Kidney epithelial cell (primary cell): ENCODE results near the gene SGMS1. TPM values are rescaled to one million over a fixed set of nuclear protein-coding genes. Genes with fewer than 3 reads are reported as not detected.

ENCODE experiments used
- DNase-seq: peaks from one replicate; pipeline ENCODE4 v3.0.0-alpha.2; 2010; ENCODE audit warnings: low read depth
- H3K27me3 ChIP-seq: 2 replicates; pipeline ENCODE4 v1.6.0; 2011; ENCODE audit warnings: low read length; ENCODE audit not compliant: control insufficient read depth, insufficient read depth
- H3K36me3 ChIP-seq: 2 replicates; pipeline ENCODE4 v1.5.1; 2011; ENCODE audit warnings: low read length; ENCODE audit not compliant: control insufficient read depth, insufficient read depth
- H3K4me3 ChIP-seq: 2 replicates; pipeline ENCODE4 v1.5.1; 2011; ENCODE audit warnings: low read depth, mild to moderate bottlenecking, control low read depth, low read length
- CTCF ChIP-seq: IDR thresholded peaks from 2 replicates; pipeline ENCODE4 v1.5.1; 2011; ENCODE audit warnings: mild to moderate bottlenecking, moderate library complexity, low read length, control low read depth, inconsistent platforms; ENCODE audit not compliant: insufficient read depth, poor library complexity, severe bottlenecking
- total RNA-seq: library from RNA; depleted of rRNA; stranded (reverse); fragments of >200 nt; gene quantifications from 2 replicates; pipeline ENCODE4 v1.2.3, GENCODE V29; 2015

SGMS1 gene
- total RNA-seq, 1 donor from 2014 or later = 27.0 TPM

GRCh38 chr10:50582766-50583762 lies 40.7 kb downstream of the SGMS1 start:
- no peak for TF ChIP-seq CTCF
- H3K27me3 ChIP-seq = no peaks in the 10 kb centered on the region
- no peak for DNase-seq
- no peaks in the 10 kb centered on the region for H3K36me3 ChIP-seq
- no peak overlapping the region for H3K4me3 ChIP-seq

- no peak for TF ChIP-seq CTCF
- DNase-seq = no peak
Measured at GRCh38 chr10:50582046-50582445, 41.7 kb downstream of the SGMS1 start.

GRCh38 chr10:50580262-50580891 lies 43.4 kb downstream of the SGMS1 start:
- Histone ChIP-seq H3K4me3 (no peak overlapping the region), H3K27me3 (no peaks in the 10 kb centered on the region), H3K36me3 (no peaks in the 10 kb centered on the region)
- DNase-seq = no peak
- TF ChIP-seq CTCF = no peak

More at GRCh38 chr10:50582046-50582445, 41.7 kb downstream of the SGMS1 start:
- H3K4me3 ChIP-seq = no peak overlapping the region
- no peaks in the 10 kb centered on the region for H3K36me3 ChIP-seq
- H3K27me3 ChIP-seq = no peaks in the 10 kb centered on the region

DNA sequence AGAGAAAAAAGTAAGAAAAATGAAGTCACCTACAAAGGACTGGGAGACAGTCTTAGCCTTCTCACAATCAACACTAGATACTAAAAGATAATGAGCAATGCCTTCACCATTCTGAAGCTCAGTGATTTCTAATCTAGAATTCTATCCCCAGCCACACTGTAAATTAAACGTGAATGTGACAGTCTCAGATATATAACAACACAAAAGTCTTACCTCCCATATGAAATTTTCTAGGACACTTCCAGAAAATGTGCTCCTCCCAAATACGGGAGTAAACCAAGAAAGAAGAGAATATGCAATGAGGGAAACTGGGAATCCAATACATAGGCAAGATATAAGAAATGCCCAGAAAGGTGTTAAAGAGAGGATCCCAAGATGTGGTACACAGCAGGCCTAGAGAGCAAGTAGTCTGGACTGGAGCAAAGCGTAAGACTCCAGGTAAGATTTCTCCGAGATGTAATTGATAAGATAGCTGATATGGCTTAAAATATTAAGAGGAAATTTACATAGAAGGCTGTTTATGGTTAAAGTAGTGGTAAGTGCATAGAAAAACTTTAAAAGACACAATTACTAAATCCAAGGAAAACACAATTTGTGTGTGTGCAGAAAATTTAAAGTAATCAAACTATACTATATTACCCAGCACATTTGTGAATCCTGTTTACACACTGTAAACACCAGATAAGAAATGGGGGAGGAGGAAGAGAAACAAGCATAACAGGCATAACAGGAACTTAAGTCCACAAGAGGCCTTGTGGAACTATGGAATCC lies 44.1 kb downstream of the SGMS1 start:
- TF ChIP-seq CTCF = no peak
- no peak for DNase-seq
- Histone ChIP-seq H3K27me3 (no peaks in the 10 kb centered on the region), H3K36me3 (no peaks in the 10 kb centered on the region), H3K4me3 (no peak overlapping the region)

DNA sequence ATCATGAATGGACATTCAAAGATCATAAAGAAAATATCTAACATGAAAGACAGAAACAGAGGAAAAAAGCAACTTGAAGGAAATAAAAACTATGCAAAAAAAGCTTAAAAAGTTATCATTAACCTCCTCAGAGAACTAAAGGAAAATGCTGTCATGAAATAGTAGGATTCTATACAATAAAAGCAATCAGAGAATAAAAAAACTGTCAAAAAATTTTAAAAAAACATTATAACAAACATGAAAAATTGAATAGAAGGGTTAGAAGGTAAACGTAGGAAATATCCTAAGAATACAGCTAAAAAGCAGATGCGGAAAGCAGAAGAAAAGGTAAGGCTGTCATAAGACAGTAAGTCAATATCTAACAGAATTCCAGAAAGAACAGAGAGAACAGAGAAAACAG lies 44.8 kb downstream of the SGMS1 start:
- no peak for DNase-seq
- Histone ChIP-seq H3K27me3 (no peaks in the 10 kb centered on the region), H3K4me3 (no peak overlapping the region), H3K36me3 (no peaks in the 10 kb centered on the region)
- TF ChIP-seq CTCF = no peak
